Activated T-cell treated with anti-CD3 and anti-CD28 coated beads for 24 hours (primary cell): Measurements from ENCODE around the gene QSER1.
"Not testable (repeated sequence)": the region's sequence is repeated elsewhere in the genome, so short reads cannot be mapped to it uniquely, and the experiment has no call there.

Experiments
- DNase-seq: peaks from one replicate; pipeline ENCODE4 v3.0.0-alpha.2; 2020; ENCODE audit warnings: low read depth

Gene QSER1

GRCh38 chr11:33001751-33002542, 109.3 kb downstream of the QSER1 start:
- no peak for DNase-seq

GRCh38 chr11:33005175-33005574, 112.6 kb downstream of the QSER1 start:
- DNase-seq: no peak

GRCh38 chr11:33006010-33006409, 113.4 kb downstream of the QSER1 start:
- DNase-seq: no peak

GRCh38 chr11:33013755-33014154, 121.1 kb downstream of the QSER1 start:
- no peak for DNase-seq

GRCh38 chr11:33015621-33016551, 123.3 kb downstream of the QSER1 start, which contains the start of gene DEPDC7:
Gene DEPDC7 (plus strand): TSS chr11:33015878. CDS start chr11:33015956, 78 bp downstream.
- DNase-seq: peak; percentile 63

- DNase-seq: no peak
Measured at GRCh38 chr11:33016654-33017053, 124.0 kb downstream of the QSER1 start.

GRCh38 chr11:33017478-33017877, 124.9 kb downstream of the QSER1 start:
- no peak for DNase-seq

- DNase-seq: no peak
Measured at GRCh38 chr11:33017965-33018364, 125.4 kb downstream of the QSER1 start.

GRCh38 chr11:33018840-33019239, 126.2 kb downstream of the QSER1 start:
- no peak for DNase-seq

- DNase-seq: no peak
Measured at GRCh38 chr11:33021501-33021900, 128.9 kb downstream of the QSER1 start.

- no peak for DNase-seq
Measured at GRCh38 chr11:33021937-33022336, 129.3 kb downstream of the QSER1 start.

- DNase-seq: no peak
Measured at GRCh38 chr11:33025339-33025722, 132.7 kb downstream of the QSER1 start.

GRCh38 chr11:33027233-33027632, 134.6 kb downstream of the QSER1 start:
- no peak for DNase-seq

GRCh38 chr11:33027846-33028536, 135.4 kb downstream of the QSER1 start:
- DNase-seq: no peak

- DNase-seq: no peak
Measured at GRCh38 chr11:33028537-33028914, 135.9 kb downstream of the QSER1 start.

GRCh38 chr11:33029218-33029617, 136.6 kb downstream of the QSER1 start:
- DNase-seq: not testable (repeated sequence)
